Upper lobe of left lung (tissue), 6 donors: ENCODE data around the gene MYL7. TPM values are rescaled to one million over a fixed set of nuclear protein-coding genes. Genes with fewer than 3 reads are reported as not detected.
A peak's percentile ranks its signal among the peaks of the same experiment; 100 is the strongest.

Experiments used
- ATAC-seq, 2 donors: fragments of 200-7000 bp; cut with Tn5 transposase; one replicate each; pipeline ENCODE4 v1.9.1; 2022; ENCODE audit warnings: mild to moderate bottlenecking in 2 of 2, moderate library complexity in 2 of 2; ENCODE audit not compliant: low FRiP score in 2 of 2
- DNase-seq, 2 donors: peaks; one replicate each; pipeline ENCODE4 v3.0.0-alpha.2; 2019 to 2020
- H3K27ac ChIP-seq, 4 donors: fragments of 200-600 bp; sonication (generic); one replicate each; pipeline ENCODE4 v1.5.1; 2016 to 2019
- H3K27me3 ChIP-seq, 4 donors: fragments of 200-600 bp; sonication (generic); one replicate each; pipeline ENCODE4 v1.5.1; 2017 to 2019
- H3K36me3 ChIP-seq, 4 donors: fragments of 200-600 bp; sonication (generic); one replicate each; pipeline ENCODE4 v1.5.1; 2016 to 2019
- H3K4me1 ChIP-seq, 4 donors: fragments of 200-600 bp; sonication (generic); one replicate each; pipeline ENCODE4 v1.5.1; 2018 to 2019
- H3K4me3 ChIP-seq, 4 donors: fragments of 200-600 bp; sonication (generic); one replicate each; pipeline ENCODE4 v1.5.1; 2017 to 2019; ENCODE audit warnings: mild to moderate bottlenecking in 2 of 4, moderate library complexity in 1 of 4
- H3K9me3 ChIP-seq, 4 donors: fragments of 200-600 bp; sonication (generic); one replicate each; pipeline ENCODE4 v1.5.1; 2018 to 2019
- EP300 ChIP-seq, 4 donors: sonication (generic); formaldehyde crosslinking; IDR thresholded peaks; one replicate each; pipeline ENCODE4 v1.5.1; 2017; ENCODE audit warnings: antibody characterized with exemption in 4 of 4, control low read depth in 2 of 4
- POLR2A ChIP-seq, 4 donors: fragments of 450-650 bp; IDR thresholded peaks; one replicate each; pipeline ENCODE4 v1.5.1; 2016 to 2017; ENCODE audit warnings: antibody characterized with exemption in 4 of 4, mild to moderate bottlenecking in 2 of 4
- POLR2AphosphoS5 ChIP-seq, 2 donors: sonication (generic); formaldehyde crosslinking; IDR thresholded peaks; one replicate each; pipeline ENCODE4 v1.5.1; 2017; ENCODE audit warnings: antibody characterized with exemption in 2 of 2
- WGBS, 2 donors: methylation state at CpG; one replicate each; pipeline ENCODE4 v1.1.5; 2017 to 2018; 5-methylcytosine and 5-hydroxymethylcytosine counted together
- total RNA-seq, 6 donors: library from RNA; depleted of rRNA in 4 of 6; stranded (reverse); fragments of >200 nt in 4 of 6; gene quantifications; one replicate each; pipeline versions ENCODE4 v1.1.0 to v1.2.1, GENCODE V29; 2016 to 2021
- TF ChIP-seq, protein P1 (sequence below), 6 experiments: fragments of 450-650 bp in 4 of 6; fragments of 200-600 bp in 2 of 6; sonication (generic) in 2 of 6; IDR thresholded peaks; one replicate each; pipeline ENCODE4 v1.5.1; 2016 to 2019; ENCODE audit warnings: antibody characterized with exemption in 6 of 6
- donor health status: DM: no; HTN: no; CAD: no; lungs with moderate emphysema.
- donor health status: DM: no; HTN: yes; CAD: no; lungs with severe emphysema.

Gene MYL7
- total RNA-seq, 6 donors from 2014 or later = not detected

DNA sequence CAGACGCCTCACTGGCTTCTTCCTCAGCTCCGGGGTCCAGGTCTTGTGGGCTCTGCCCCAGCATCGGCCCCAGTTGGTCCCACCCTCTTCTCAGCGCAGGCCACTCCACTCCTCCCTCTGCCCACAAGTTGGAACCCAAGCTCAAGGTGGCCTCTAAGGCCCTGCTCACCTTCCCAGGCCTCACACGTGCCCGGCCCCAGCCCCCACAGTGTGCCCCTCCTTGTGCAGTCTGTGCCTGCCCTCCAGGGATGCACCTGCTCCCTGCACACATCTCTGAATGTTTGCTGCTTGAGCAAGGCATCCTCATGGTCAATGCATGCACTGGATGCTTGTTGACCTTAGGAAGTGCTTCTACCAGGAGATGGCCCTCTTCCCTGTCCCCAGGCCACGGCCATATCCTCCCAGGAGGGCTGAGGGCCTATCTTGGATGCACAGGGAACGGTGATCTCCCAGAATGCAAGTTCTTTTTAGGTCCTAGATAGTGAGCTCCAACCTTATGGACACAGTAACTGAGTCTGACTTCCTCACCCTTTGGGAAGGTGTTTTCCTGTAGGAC lies 44.7 kb downstream of the MYL7 start:
- H3K4me1 ChIP-seq = peaks cover 0 to 5% (median 2%) of the 10 kb centered on the region in 4 donors
- DNase-seq = no peak
- TF ChIP-seq, protein P1, sequence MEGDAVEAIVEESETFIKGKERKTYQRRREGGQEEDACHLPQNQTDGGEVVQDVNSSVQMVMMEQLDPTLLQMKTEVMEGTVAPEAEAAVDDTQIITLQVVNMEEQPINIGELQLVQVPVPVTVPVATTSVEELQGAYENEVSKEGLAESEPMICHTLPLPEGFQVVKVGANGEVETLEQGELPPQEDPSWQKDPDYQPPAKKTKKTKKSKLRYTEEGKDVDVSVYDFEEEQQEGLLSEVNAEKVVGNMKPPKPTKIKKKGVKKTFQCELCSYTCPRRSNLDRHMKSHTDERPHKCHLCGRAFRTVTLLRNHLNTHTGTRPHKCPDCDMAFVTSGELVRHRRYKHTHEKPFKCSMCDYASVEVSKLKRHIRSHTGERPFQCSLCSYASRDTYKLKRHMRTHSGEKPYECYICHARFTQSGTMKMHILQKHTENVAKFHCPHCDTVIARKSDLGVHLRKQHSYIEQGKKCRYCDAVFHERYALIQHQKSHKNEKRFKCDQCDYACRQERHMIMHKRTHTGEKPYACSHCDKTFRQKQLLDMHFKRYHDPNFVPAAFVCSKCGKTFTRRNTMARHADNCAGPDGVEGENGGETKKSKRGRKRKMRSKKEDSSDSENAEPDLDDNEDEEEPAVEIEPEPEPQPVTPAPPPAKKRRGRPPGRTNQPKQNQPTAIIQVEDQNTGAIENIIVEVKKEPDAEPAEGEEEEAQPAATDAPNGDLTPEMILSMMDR (IDR thresholded peaks at IDR 0.05) = no peak
- TF ChIP-seq POLR2A (IDR thresholded peaks at IDR 0.05) (no peak), EP300 (IDR thresholded peaks at IDR 0.05) (no peak), POLR2AphosphoS5 (IDR thresholded peaks at IDR 0.05) (no peak)
- H3K27ac ChIP-seq = no peak overlapping the region
- 85 to 93% methylated on average over 6 to 8 of the region's 8 CpGs for WGBS, 2 donors
- ATAC-seq = peak in 1 of 2 donors; percentile 3
- H3K27me3 ChIP-seq = no peaks in the 10 kb centered on the region
- H3K36me3 ChIP-seq = no peaks in the 10 kb centered on the region
- H3K9me3 ChIP-seq = no peaks in the 10 kb centered on the region
- no peak overlapping the region for H3K4me3 ChIP-seq

DNA sequence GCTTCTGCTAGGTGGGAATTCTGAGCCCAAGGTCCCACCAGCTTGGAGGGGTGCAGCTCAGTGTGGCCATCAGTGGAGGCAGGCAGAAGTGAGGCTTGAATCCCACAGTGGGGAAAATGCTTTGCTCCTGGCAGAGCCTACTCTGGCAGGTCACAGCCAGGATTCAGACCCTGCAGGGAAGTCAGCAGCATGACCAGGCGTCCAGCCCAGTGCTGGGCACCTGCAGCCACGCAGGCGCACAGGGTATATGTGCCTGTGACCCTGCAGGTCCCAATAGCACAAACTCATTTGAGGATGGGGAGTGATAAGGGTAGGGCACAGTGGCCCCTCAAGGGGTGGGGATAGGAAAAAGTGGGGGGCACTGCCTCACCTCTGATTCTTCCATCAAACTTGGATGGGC lies 45.4 kb downstream of the MYL7 start:
- Histone ChIP-seq H3K27ac (no peak overlapping the region), H3K4me1 (peaks cover 0 to 5% (median 2%) of the 10 kb centered on the region in 4 donors), H3K4me3 (no peak overlapping the region), H3K9me3 (no peaks in the 10 kb centered on the region), H3K36me3 (no peaks in the 10 kb centered on the region), H3K27me3 (no peaks in the 10 kb centered on the region)
- peak in 1 of 2 donors; percentile 46 for ATAC-seq
- no peak for DNase-seq
- TF ChIP-seq, protein P1 (IDR thresholded peaks at IDR 0.05) = no peak
- no peak for TF ChIP-seq EP300 (IDR thresholded peaks at IDR 0.05)
- no peak for TF ChIP-seq POLR2AphosphoS5 (IDR thresholded peaks at IDR 0.05)
- no peak for TF ChIP-seq POLR2A (IDR thresholded peaks at IDR 0.05)
- 82 to 84% methylated on average over 3 of the region's 3 CpGs for WGBS, 2 donors

- no peak for TF ChIP-seq EP300 (IDR thresholded peaks at IDR 0.05)
- TF ChIP-seq POLR2AphosphoS5 (IDR thresholded peaks at IDR 0.05) = no peak
- TF ChIP-seq POLR2A (IDR thresholded peaks at IDR 0.05) = no peak
- TF ChIP-seq, protein P1 (IDR thresholded peaks at IDR 0.05) = no peak
- H3K27me3 ChIP-seq = no peaks in the 10 kb centered on the region
- DNase-seq = no peak
- 69 to 72% methylated on average over 2 of the region's 2 CpGs for WGBS, 2 donors
- ATAC-seq = no peak
- H3K36me3 ChIP-seq = no peaks in the 10 kb centered on the region
- peaks cover 0 to 5% (median 2%) of the 10 kb centered on the region in 4 donors for H3K4me1 ChIP-seq
- H3K9me3 ChIP-seq = no peaks in the 10 kb centered on the region
- H3K27ac ChIP-seq = peak overlapping the region in 1 of 4 donors; percentile 11
- no peak overlapping the region for H3K4me3 ChIP-seq
These were observed 46.1 kb downstream of the MYL7 start for GRCh38 chr7:44094883-44095592.

- ATAC-seq = no peak
- peak overlapping the region in 2 of 4 donors; percentile 11 to 35 for H3K27ac ChIP-seq
- TF ChIP-seq, protein P1 (IDR thresholded peaks at IDR 0.05) = no peak
- TF ChIP-seq POLR2AphosphoS5 (IDR thresholded peaks at IDR 0.05) (no peak), POLR2A (IDR thresholded peaks at IDR 0.05) (no peak), EP300 (IDR thresholded peaks at IDR 0.05) (no peak)
- no peaks in the 10 kb centered on the region for H3K9me3 ChIP-seq
- no peaks in the 10 kb centered on the region for H3K36me3 ChIP-seq
- WGBS, 2 donors = 37 to 48% methylated on average over 2 of the region's 2 CpGs
- H3K4me3 ChIP-seq = no peak overlapping the region
- no peak for DNase-seq
- H3K4me1 ChIP-seq = peaks cover 0 to 5% (median 2%) of the 10 kb centered on the region in 4 donors
- no peaks in the 10 kb centered on the region for H3K27me3 ChIP-seq
These were observed 46.8 kb downstream of the MYL7 start for GRCh38 chr7:44094365-44094764.
